Fibroblast of peridontal ligament (primary cell): ENCODE data around the gene CORO2B.

Experiments used
- DNase-seq: peaks from one replicate; pipeline ENCODE4 v3.0.0-alpha.2; 2010; ENCODE audit errors: extremely low read depth

The CORO2B gene

DNA sequence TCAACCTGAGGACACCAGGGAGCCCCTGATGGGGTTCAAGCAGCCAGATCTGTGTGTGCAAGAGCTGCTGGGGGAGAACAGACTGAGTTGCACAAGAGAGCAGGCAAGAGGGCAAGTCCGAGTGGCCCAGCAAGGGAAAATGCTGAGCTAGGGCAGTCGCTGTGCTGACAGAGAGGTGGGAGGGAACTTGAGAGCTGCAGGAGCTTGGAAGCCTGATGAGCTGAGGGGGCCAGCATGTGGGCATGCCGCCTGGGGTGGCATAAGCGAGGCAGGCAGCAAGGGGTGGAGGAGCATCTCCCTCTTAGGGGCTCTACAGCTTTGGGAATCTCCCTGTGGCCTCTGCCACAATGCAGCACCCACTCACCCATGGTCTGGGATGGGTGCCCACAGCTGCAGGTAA is 4.7 kb upstream of the CORO2B start:
- DNase-seq: no peak

DNA sequence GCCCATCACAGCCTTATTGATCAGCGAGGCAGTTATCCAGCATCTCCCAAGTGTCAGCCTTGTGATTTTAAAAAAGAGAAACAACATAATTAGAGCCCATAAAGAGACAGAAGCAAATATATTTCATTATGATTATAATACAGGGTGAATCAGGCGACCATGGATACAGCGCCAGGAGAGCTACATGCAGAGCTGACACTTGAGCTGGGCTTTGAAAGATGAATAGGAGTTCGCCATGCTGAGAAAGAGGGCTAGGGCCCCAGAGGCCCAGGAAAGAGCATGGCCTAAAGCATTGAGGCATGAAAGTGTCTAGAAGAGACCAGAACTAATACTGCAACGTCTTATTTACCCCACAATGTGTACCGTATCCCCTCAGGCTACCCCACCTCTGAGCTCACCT is 4.2 kb upstream of the CORO2B start:
- no peak for DNase-seq

DNA sequence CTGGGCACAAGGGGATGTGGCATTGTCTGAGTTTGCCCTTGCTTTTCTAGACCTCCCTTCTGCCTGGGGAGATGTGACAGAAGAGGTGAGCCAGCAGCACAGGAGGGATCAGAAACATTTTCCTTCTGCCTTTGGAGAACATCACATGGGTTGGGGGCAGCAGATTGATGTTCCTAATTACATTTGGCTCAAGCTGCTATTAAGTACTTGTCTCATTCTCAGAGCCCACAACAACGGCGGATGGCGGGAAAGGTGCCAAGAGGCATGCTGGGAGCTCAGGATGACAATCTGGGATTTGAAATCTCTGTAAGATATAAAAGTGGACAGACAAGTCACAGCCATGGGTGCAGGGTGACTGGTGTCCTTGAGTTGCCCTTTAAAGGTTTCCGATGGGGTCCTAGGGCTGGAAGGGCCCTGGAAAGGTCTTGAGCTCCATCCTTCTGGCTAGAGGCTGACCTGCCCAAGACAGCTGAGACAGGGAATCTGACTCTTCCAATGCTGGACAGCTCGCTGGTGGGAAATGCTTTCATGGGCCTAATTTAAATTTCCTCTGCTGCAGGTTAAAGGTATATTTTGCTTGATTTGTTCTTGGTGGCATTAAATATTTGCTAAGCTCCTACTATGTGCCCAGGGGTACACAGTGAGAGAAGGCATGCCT is 2.4 kb upstream of the CORO2B start:
- no peak for DNase-seq

DNA sequence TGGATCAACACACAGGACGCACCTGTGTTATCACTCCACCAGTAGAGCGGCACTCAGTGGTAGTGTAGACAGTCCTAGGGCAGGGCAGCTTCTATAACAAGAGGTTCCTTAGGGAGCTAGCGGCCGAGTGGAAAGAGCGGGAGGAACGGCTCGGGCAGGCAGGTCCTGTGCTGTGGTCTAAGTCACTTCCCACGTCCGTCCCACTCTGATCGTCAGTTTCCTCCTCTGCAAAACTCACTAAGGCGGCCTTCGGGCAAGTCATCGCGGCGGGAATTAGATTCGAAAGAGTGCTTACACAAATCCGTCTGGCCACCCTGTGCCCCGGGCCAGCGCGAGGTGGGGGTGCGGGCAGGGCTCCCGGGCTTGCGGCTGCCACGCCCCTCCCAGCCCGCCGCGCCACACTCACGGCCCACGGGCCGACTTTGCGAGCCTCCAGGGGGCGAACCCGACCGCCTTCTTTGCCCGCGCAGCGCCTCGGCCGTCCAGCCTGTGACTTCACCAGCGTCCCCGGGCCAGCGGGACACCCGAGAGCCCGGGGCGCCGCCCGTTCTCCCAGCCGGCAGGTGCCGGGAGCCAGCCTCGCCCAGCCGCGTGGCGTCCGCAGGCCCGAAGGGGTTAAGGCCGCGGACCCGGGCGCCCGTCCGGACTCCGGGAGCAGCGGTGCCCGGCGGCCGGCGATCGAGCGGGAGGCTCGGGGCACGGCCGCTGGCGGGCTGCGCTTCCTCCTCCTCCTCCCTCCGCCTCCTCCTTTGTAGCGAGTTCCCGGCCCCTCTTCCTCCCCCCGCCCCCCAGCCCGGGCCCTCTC is 416 bp upstream of the CORO2B start:
- peak; percentile 59 for DNase-seq

DNA sequence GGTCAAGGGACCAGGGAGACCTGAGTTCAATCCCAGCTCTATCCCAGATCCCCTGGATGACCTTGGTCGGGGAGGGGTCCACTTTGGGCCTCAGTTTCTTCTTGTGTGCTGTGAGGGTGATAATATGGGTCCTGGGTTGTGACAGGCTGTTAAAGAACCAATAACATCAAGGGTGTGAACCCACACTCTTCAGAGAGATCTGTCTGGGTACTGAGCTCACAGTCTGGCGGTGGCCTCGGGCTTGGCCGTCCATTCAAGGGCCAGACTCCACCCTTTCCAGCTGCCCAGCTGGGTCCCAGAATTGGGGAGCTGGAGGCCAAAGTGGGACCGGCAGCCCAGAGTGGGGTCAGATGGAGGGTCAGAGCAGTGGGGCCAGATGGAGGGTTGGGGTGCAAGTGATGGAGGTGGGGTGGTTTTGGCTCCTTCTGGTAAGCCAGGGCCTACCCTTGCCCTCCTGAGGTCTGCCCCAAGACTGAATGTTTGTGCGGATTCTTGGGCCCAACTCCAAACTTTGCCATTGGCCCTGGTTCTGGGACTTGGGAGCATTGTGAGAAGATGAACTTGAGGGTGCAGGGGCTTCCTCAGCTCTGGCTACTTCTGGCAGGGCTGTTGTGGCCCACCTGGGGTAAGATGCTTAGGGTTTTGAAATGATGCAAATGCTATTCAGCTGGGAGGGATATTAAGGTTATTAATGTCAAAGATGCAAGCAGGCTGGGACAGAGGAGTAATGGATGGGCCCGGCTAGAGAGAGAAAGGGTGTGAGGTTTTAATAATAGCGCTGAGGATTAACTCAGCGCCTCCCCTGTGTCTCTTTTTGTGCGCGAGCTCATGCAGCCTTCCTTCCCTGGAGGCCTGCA is 1.5 kb downstream of the CORO2B start:
- no peak for DNase-seq

GRCh38 chr15:68580883-68581155 is 2.0 kb downstream of the CORO2B start:
- no peak for DNase-seq

- no peak for DNase-seq
Observed at GRCh38 chr15:68581725-68582124, 2.9 kb downstream of the CORO2B start.

DNA sequence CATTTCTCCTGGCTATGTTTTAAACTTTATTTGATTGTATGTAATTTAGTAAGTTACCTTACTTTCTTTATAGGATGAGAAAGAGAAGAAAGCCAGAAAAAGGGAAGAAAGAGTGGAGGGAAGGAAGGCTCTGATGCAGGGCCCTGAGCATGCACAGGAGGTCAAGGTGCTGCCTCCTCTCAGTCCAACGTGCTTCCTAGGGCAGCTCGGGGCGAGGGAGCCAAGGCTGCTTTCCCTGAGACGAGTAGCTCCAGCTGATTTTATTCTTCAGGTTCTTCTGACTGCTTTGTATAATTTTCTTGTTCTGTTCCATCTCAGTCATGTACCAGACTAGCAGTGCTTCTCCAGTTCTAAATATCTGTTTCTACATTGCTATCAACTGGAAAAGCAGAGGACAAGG is 3.4 kb downstream of the CORO2B start:
- no peak for DNase-seq

DNA sequence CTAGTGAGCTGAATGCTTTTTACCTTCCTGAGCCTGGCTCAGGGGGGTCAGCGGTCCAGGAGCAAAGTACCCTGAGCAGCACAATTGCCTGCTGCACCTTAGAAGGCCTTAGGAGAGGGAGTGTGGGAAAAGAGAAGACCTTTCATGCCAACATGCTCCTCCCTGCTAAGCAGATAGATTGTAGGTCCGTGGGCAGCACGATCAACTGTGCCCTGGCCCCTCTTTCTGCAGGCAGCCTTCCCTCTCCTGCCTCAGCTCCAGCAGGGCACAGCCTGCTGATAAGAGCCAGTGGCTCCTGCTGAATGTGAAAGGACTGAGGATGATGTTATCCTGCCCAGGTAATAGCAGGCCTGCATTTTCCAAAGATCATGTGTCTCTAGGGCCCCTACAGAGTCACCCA is 4.1 kb downstream of the CORO2B start:
- DNase-seq: no peak

- DNase-seq: no peak
Observed at GRCh38 chr15:68583321-68583720, 4.5 kb downstream of the CORO2B start.

DNA sequence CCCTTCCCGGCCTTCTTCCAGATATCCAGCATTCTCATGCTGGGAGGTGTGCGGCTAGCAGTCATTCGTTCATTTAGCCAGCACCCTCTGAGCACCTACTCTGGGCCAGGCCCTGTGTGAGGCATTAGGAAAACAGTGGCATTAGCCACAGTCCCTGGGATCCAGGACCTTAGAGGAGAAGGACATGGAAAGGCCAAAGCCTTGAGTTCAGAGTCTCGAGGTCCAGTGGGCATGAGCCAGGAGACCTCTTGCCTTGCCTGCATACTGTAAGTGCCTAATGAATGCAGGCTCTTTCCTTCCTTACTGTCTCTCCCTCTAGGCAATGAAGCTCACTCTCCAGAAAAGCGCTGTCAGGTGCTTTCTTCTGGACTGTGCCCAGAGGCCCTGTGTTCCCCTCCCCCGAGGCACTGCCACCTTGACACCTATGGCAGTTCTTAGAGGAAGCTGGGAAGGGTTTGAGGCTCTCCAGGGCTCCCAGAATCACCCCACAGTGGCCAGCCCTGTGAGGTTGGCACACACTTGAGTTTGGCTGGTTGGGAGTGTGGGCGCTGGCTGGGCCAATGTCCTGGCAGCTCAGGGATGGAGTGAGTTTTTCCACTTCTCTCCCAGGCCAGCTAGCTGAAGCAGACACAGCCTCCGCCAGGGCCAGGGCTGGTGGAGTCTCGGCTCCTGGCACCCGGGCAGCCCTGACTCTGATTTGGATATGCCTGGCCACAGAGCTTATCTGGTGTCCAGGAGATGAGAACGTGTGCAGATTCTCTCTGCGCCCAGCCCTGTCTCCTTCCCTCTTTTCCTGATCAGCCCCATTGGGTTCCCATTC is 5.4 kb downstream of the CORO2B start:
- no peak for DNase-seq

- DNase-seq: no peak
Observed at GRCh38 chr15:68584756-68585573, 6.2 kb downstream of the CORO2B start.

GRCh38 chr15:68585574-68586273 is 6.9 kb downstream of the CORO2B start:
- no peak for DNase-seq

DNA sequence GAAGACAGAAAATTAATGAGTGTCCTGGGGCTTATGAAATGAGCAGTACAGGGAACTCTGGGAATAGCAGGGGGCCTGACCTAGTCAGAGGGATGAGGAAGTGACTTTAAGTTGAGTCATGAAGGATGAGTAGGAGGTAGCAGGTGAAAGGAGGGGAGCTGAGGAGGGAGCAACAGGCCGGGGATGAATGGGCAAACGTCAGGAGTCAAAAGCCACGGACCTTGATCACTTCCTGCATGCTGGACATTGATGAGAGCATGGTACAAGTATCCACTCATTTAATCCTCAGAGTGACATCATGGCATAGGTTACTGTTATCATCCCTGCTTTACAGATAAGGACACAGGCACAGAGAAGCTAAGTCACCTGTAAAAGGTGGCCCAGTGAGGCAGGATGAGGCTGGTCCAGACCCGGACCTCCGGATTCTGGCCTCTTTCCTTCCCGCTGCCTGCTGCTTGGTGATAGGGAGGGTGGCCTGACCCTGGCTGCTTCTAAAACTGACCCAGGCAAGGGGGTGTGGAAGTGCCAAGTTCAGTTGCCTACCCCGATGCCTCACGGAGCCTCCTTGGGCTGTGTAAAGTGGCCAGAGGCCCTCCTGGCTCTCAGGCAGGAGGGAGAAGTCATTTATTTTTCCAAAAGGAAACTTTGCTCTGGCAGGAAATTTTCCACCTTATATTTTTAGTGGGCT is 7.6 kb downstream of the CORO2B start:
- DNase-seq: no peak

GRCh38 chr15:68587769-68588385 is 9.1 kb downstream of the CORO2B start:
- no peak for DNase-seq

DNA sequence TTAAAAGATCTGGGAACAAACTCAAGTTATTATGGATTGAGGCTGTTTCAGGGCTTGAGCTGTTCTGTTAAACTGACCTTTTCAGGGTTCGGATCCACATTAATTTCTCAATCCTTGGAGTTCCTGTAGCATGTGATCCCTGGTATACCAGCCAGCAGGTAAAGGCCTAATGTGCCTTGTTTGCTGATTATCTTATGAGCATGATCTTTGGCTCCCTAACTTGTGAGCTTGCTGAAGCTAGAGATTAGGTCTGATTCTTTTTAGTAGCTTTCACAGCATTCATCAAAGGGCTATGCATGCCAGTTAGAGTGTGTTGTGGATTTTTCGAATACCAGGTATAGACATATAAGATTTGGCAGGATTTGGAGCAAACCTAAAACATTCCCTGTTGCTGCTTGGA is 10.3 kb downstream of the CORO2B start:
- no peak for DNase-seq

GRCh38 chr15:68589783-68590710 is 11.3 kb downstream of the CORO2B start:
- no peak for DNase-seq

GRCh38 chr15:68590721-68591389 is 12.1 kb downstream of the CORO2B start:
- no peak for DNase-seq
